Muscle layer of duodenum (tissue), 2 donors: Measurements from ENCODE around the gene FCHO1.

Experiments
- H3K27ac ChIP-seq: one replicate; pipeline ENCODE4 v1.7.0; 2013; ENCODE audit warnings: mild to moderate bottlenecking, low read length
- H3K27me3 ChIP-seq: one replicate; pipeline ENCODE4 v1.7.0; 2013; ENCODE audit warnings: low read depth, mild to moderate bottlenecking, control low read depth, low read length
- H3K36me3 ChIP-seq, 2 donors: one replicate each; pipeline ENCODE4 v1.7.0; 2013; ENCODE audit warnings: low read length in 2 of 2, control low read depth in 1 of 2, mild to moderate bottlenecking in 1 of 2; ENCODE audit not compliant: insufficient read depth in 2 of 2, control insufficient read depth in 1 of 2
- H3K4me1 ChIP-seq, 2 donors: one replicate each; pipeline ENCODE4 v1.7.0; 2013; ENCODE audit warnings: low read length in 2 of 2, mild to moderate bottlenecking in 2 of 2, control low read depth in 1 of 2, moderate library complexity in 1 of 2; ENCODE audit not compliant: insufficient read depth in 2 of 2, control insufficient read depth in 1 of 2
- H3K4me3 ChIP-seq, 2 donors: one replicate each; pipeline ENCODE4 v1.7.0; 2013; ENCODE audit warnings: low read length in 2 of 2, low read depth in 1 of 2, mild to moderate bottlenecking in 1 of 2
- H3K9me3 ChIP-seq, 2 donors: one replicate each; pipeline ENCODE4 v1.7.0; 2013; ENCODE audit warnings: low read length in 2 of 2, control low read depth in 1 of 2, mild to moderate bottlenecking in 1 of 2; ENCODE audit not compliant: control insufficient read depth in 1 of 2
- donor health status: healthy.

FCHO1 gene

DNA sequence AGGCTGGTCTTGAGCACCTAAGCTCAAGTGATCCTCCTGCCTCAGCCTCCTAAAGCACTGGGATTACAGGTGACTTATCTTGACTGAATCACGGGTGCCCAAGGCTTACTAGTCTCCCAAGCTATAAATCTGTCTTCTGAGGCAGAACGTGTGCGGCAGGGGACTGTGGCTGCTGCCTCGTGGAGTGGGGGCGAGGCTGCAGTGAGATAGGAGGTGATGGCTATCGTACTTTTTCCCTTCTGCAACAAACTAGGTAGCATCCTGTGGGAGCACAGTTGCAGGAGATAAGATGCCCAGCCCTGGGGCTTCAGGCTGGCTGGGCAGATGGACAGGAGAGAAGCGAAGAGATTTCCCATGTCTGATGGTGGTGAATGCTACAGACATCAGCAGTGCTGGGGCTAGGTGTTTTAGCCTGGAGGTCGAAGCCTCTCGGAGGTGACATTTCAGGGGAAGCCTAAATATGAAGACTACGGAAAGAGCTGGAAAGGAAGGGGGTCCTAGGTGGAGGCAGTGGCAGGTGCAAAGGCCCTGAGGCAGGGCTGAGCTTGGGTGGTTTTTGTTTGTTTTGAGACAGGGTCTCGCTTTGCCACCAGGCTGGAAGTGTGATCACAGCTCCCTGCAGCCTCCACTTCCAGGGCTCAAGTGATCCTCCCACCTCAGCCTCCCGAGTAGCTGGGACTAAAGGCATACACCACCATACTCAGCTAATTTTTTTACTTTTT lies 51.0 kb downstream of the FCHO1 start:
- no peak overlapping the region for H3K27ac ChIP-seq
- H3K9me3 ChIP-seq = no peaks in the 10 kb centered on the region
- no peak overlapping the region for H3K4me3 ChIP-seq
- H3K4me1 ChIP-seq = no peaks in the 10 kb centered on the region
- H3K27me3 ChIP-seq = no peaks in the 10 kb centered on the region
- H3K36me3 ChIP-seq = no peaks in the 10 kb centered on the region

DNA sequence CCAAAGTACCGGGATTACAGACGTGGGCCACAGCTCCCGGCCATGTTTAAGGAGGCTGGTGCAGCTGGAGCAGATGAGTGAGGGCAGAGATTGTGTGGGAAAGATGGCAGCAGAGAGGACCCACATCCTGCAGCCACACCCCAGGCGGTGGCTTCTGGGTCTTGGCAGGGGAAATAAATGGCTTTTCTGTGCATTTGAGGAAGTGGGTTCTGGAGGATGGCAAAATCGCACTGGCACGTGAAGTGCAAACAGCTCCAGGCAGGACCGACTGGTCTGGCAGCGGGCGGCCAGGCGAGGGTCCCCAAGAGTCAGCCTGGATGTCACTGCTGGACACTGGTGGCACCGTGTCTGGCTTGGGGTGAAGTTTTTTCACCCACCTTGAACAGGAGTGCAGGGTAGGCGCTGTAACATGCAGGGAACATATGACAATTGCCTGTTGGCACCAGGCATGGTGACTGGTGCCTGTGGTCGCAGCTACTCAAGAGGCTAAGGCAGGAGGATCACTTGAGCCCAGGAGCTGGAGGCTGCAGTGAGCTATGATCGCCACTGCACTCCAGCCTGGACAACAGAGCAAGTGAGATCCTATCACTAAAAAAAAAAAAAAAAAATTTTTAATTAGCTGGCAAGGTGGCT lies 52.1 kb downstream of the FCHO1 start:
- Histone ChIP-seq H3K4me3 (no peak overlapping the region), H3K27ac (no peak overlapping the region), H3K9me3 (no peaks in the 10 kb centered on the region), H3K27me3 (no peaks in the 10 kb centered on the region), H3K4me1 (no peaks in the 10 kb centered on the region), H3K36me3 (no peaks in the 10 kb centered on the region)

DNA sequence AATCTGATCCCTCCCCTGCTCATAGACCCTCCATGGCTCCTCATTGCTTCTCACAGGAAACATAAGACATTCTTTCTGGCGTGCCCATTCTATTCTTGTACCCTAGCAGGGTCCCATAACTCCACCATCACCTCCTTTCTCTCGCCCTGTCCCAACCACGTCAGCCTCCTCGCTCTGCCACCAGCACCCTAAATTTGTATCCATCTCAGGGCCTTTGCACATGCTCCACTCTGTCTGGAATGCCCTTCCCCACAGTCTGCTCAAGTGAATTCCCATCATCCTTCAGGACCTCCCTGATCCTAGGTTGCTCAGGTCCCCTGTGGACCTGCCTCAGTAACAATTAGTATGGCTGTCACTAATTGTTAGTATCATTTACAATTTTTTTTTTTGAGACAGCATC lies 54.1 kb downstream of the FCHO1 start:
- H3K4me1 ChIP-seq = no peaks in the 10 kb centered on the region
- H3K36me3 ChIP-seq = no peaks in the 10 kb centered on the region
- no peaks in the 10 kb centered on the region for H3K27me3 ChIP-seq
- H3K4me3 ChIP-seq = no peak overlapping the region
- no peak overlapping the region for H3K27ac ChIP-seq
- no peaks in the 10 kb centered on the region for H3K9me3 ChIP-seq

DNA sequence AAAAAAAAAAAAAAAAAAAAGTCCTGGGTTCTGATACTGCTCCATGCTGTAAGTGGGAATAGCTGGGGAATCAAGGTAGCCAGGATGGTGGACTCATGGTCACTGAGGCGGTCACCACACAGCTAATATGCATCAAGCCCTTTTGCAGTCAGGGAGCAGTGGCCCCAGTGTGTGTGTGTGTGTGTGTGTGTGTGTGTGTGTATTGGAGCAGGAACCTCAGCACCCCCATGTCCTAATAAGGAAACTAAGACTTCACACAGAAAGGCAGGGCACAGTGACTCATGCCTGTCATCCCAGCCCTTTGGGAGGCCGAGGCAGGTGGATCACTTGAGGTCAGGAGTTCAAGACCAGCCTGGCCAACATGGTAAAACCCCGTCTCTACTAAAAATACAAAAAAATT lies 55.7 kb downstream of the FCHO1 start:
- Histone ChIP-seq H3K27ac (no peak overlapping the region), H3K4me3 (no peak overlapping the region), H3K36me3 (no peaks in the 10 kb centered on the region), H3K4me1 (no peaks in the 10 kb centered on the region), H3K27me3 (no peaks in the 10 kb centered on the region), H3K9me3 (peaks cover 0 to 5% of the 10 kb centered on the region in 2 donors)

DNA sequence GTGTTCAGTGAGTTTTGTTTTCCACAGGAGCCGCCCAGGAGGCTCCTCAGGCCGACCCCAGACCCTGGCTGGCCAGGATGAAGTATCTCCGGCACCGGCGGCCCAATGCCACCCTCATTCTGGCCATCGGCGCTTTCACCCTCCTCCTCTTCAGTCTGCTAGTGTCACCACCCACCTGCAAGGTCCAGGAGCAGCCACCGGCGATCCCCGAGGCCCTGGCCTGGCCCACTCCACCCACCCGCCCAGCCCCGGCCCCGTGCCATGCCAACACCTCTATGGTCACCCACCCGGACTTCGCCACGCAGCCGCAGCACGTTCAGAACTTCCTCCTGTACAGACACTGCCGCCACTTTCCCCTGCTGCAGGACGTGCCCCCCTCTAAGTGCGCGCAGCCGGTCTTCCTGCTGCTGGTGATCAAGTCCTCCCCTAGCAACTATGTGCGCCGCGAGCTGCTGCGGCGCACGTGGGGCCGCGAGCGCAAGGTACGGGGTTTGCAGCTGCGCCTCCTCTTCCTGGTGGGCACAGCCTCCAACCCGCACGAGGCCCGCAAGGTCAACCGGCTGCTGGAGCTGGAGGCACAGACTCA lies 56.5 kb downstream of the FCHO1 start:
- Histone ChIP-seq H3K27ac (no peak overlapping the region), H3K4me3 (no peak overlapping the region), H3K4me1 (no peaks in the 10 kb centered on the region), H3K27me3 (no peaks in the 10 kb centered on the region), H3K9me3 (peaks cover 0 to 5% of the 10 kb centered on the region in 2 donors), H3K36me3 (no peaks in the 10 kb centered on the region)

DNA sequence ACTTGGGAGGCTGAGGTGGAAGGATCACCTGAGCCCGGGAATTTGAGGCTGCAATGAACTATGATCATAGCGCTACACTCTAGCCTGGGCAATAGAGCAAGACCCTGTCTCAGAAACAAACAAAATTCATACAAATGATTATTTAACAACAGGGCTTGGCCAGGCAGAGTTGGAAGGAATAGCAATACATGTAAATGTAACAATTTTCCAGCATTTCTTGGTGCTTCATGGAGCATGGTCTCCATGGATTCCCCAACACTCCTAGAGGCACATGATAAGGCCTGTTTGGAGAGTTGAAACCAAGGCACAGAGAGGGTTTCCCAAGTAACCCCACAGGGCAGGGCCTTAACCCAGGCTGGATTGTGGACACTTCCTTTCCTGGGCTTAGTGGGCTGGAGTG lies 59.8 kb downstream of the FCHO1 start:
- peaks cover 0 to 5% of the 10 kb centered on the region in 2 donors for H3K9me3 ChIP-seq
- H3K4me3 ChIP-seq = no peak overlapping the region
- H3K36me3 ChIP-seq = no peaks in the 10 kb centered on the region
- no peaks in the 10 kb centered on the region for H3K27me3 ChIP-seq
- H3K27ac ChIP-seq = no peak overlapping the region
- no peaks in the 10 kb centered on the region for H3K4me1 ChIP-seq

DNA sequence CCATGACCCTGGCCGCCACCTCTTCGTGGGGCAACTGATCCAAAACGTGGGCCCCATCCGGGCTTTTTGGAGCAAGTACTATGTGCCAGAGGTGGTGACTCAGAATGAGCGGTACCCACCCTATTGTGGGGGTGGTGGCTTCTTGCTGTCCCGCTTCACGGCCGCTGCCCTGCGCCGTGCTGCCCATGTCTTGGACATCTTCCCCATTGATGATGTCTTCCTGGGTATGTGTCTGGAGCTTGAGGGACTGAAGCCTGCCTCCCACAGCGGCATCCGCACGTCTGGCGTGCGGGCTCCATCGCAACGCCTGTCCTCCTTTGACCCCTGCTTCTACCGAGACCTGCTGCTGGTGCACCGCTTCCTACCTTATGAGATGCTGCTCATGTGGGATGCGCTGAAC lies 60.4 kb downstream of the FCHO1 start:
- H3K4me3 ChIP-seq = no peak overlapping the region
- H3K27me3 ChIP-seq = no peaks in the 10 kb centered on the region
- peaks cover 0 to 5% of the 10 kb centered on the region in 2 donors for H3K9me3 ChIP-seq
- no peak overlapping the region for H3K27ac ChIP-seq
- H3K36me3 ChIP-seq = no peaks in the 10 kb centered on the region
- H3K4me1 ChIP-seq = no peaks in the 10 kb centered on the region

DNA sequence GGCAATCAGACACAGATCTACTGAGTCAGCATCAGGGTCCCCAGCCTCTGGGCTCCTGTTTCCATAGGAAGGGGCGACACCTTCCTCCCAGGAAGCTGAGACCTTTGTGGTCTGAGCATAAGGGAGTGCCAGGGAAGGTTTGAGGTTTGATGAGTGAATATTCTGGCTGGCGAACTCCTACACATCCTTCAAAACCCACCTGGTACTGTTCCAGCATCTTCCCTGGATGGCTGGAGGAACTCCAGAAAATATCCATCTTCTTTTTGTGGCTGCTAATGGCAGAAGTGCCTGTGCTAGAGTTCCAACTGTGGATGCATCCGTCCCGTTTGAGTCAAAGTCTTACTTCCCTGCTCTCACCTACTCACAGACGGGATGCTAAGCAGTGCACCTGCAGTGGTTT lies 60.8 kb downstream of the FCHO1 start:
- Histone ChIP-seq H3K27ac (no peak overlapping the region), H3K9me3 (peaks cover 0 to 5% of the 10 kb centered on the region in 2 donors), H3K27me3 (no peaks in the 10 kb centered on the region), H3K4me1 (no peaks in the 10 kb centered on the region), H3K36me3 (no peaks in the 10 kb centered on the region), H3K4me3 (no peak overlapping the region)

DNA sequence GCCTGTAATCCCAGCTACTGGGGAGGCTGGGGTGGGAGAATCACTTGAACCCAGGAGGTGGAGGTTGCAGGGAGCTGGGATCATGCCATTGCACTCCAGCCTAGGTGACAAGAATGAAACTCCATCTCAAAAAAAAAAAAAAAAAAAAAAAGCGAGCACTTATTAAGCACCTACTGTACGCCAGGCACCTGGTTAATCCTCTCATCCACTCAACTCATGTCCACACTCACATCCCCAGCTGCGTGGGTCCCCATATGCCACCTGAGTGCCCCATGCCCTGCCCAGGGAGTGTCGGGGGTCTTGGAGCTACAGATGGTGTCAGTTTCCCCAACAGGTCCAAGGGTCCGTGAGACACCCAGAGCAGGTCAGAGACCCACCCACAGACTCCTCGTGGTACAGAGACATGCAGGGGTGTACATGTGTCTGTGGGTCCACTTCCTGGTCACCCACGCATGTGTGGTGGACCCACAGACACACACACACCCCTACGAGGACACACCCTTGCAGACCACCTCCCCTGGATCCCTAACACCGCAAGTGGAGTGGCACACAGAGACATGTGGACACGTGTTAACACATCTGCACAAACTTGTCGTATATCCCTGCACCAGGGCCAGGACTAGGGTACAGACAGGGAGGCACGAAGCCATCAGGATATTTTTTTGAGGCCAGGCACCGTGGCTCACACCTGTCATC lies 66.5 kb downstream of the FCHO1 start:
- Histone ChIP-seq H3K27me3 (no peaks in the 10 kb centered on the region), H3K9me3 (no peaks in the 10 kb centered on the region), H3K36me3 (no peaks in the 10 kb centered on the region), H3K4me3 (no peak overlapping the region), H3K27ac (no peak overlapping the region), H3K4me1 (no peaks in the 10 kb centered on the region)

DNA sequence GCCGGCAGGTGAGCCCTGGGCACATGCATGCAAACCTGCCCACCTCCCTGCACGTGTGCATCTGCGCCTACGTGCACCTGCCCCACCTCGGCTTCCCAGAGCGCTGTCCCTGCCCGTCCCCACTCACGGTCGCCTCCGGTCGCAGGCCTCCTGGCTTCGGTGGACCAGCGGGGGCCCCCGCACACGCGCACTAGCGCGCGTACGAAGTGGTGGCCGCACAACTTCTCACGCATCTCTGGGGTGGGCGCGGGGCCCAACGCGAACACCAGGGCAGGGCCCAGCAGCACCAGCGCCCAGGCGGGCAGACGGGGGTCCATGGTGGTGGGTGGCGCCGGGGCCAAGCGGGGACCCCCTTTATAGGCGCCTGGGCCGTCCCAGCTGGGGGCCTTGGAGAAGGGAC lies 69.9 kb downstream of the FCHO1 start, which contains the start of gene INSL3:
Gene INSL3 (minus strand): TSS at position 330 of the 400 bp plus-strand sequence. CDS start 13 bp downstream, at position 317.
- Histone ChIP-seq H3K36me3 (no peaks in the 10 kb centered on the region), H3K27me3 (no peaks in the 10 kb centered on the region), H3K4me1 (no peaks in the 10 kb centered on the region), H3K4me3 (no peak within 1 kb of the TSS), H3K27ac (no peak within 1 kb of the TSS), H3K9me3 (no peaks in the 10 kb centered on the region)

DNA sequence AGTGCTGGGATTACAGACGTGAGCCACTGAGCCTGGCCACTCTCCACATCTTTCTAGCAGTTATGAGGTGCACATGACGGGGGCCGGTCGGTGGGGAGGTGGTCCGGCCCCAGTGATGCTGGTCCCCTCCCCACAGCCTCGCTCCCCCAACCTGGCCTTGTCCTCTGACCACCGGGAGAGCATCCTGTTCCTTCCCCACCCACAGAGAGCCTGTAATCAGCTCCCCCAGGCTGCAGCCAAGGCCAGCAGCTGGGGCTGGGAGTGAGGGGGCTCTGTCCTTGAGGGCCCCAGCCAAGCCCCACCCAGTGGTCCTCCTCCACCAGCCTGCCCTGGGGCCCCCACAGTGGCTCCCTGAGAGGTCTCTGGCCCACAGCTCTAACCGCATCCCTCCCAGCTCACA lies 73.1 kb downstream of the FCHO1 start:
- Histone ChIP-seq H3K36me3 (no peaks in the 10 kb centered on the region), H3K9me3 (no peaks in the 10 kb centered on the region), H3K4me3 (no peak overlapping the region), H3K27ac (no peak overlapping the region), H3K4me1 (no peaks in the 10 kb centered on the region), H3K27me3 (no peaks in the 10 kb centered on the region)
